K562 (cell line): ENCODE data around the gene PHOX2A. TPM values are rescaled to one million over a fixed set of nuclear protein-coding genes. Genes with fewer than 3 reads are reported as not detected.

Experiments used
- CBFA2T2 ChIP-seq: fragments of 450-650 bp; conservative IDR thresholded peaks from 2 replicates; pipeline ENCODE4 v1.6.1; 2017; ENCODE audit warnings: mild to moderate bottlenecking
- HLTF ChIP-seq: fragments of 450-650 bp; IDR thresholded peaks from 2 replicates; pipeline ENCODE4 v1.6.1; 2016
- HNRNPUL1 ChIP-seq: fragments of 200-400 bp; formaldehyde crosslinking; IDR thresholded peaks from 2 replicates; pipeline ENCODE4 v1.6.1; 2017; ENCODE audit warnings: low read length
- HSF4 ChIP-seq: fragments of 250-450 bp; sonication (Bioruptor Pico); IDR thresholded peaks from 2 replicates; pipeline ENCODE4 v2.1.2; 2022; ENCODE audit warnings: mild to moderate bottlenecking, moderate library complexity, borderline replicate concordance
- MYC ChIP-seq, 2 experiments: fragments of 250-450 bp in 1 of 2; sonication (Bioruptor Pico) in 1 of 2; IDR thresholded peaks; 2 replicates each; pipeline versions ENCODE4 v1.5.1 to v1.6.1; 2012 to 2021; ENCODE audit warnings: low read depth in 2 of 2, borderline replicate concordance in 1 of 2, improper control_type of control experiment in 1 of 2, low read length in 1 of 2, mild to moderate bottlenecking in 1 of 2, moderate library complexity in 1 of 2
- NR3C1 ChIP-seq: sonication (generic); formaldehyde crosslinking; IDR thresholded peaks from 2 replicates; pipeline ENCODE4 v1.8.1; 2022; ENCODE audit warnings: missing genetic modification reagents
- PHB2 ChIP-seq: fragments of 450-650 bp; IDR thresholded peaks from 2 replicates; pipeline ENCODE4 v1.6.1; 2017; ENCODE audit warnings: low read depth
- TAF7 ChIP-seq: fragments of 450-650 bp; IDR thresholded peaks from 2 replicates; pipeline ENCODE4 v1.6.1; 2016; ENCODE audit warnings: missing genetic modification characterization, missing compliant biosample characterization
- TCF7L2 ChIP-seq: fragments of 150-350 bp; IDR thresholded peaks from 2 replicates; pipeline ENCODE4 v1.6.1; 2016; ENCODE audit warnings: low read depth, mild to moderate bottlenecking, low read length, moderate library complexity
- polyA plus RNA-seq, 8 experiments: library from polyadenylated mRNA; depleted of rRNA in 4 of 8; stranded (reverse) in 5 of 8; unstranded in 3 of 8; fragments of >200 nt; fragmentation: Nextera tagmentation in 2 of 8; fragmentation: Illumina TruSeq in 1 of 8; extraction: Ambion mirVana in 2 of 8; extraction: Trizol in 1 of 8; gene quantifications; 2 replicates each; pipeline versions ENCODE4 v1.2.1 to v1.2.3, GENCODE V29; 2011 to 2014; ENCODE audit warnings: inconsistent platforms in 1 of 8, missing spikeins in 1 of 8
- total RNA-seq, 7 experiments: library from RNA; depleted of rRNA in 6 of 7; stranded (reverse); fragments of >200 nt in 6 of 7; fragmentation: Illumina TruSeq in 2 of 7; extraction: Trizol in 2 of 7; gene quantifications; 2 replicates each; pipeline versions ENCODE4 v1.2.1 to v1.2.3, GENCODE V29; 2011 to 2021; ENCODE audit warnings: low replicate concordance in 1 of 7
- TF ChIP-seq, protein P1 (sequence below): fragments of 250-450 bp; sonication (Bioruptor Pico); IDR thresholded peaks from 2 replicates; pipeline ENCODE4 v1.8.0; 2021; ENCODE audit warnings: borderline replicate concordance, mild to moderate bottlenecking, moderate library complexity; ENCODE audit not compliant: poor library complexity, severe bottlenecking
- TF ChIP-seq, protein P2 (sequence below): sonication (generic); formaldehyde crosslinking; IDR thresholded peaks from 2 replicates; pipeline ENCODE4 v1.8.0; 2022; ENCODE audit warnings: mild to moderate bottlenecking, missing genetic modification reagents
- TF ChIP-seq, protein P3 (sequence below): sonication (generic); formaldehyde crosslinking; IDR thresholded peaks from 2 replicates; pipeline ENCODE4 v1.8.0; 2023; ENCODE audit warnings: mild to moderate bottlenecking, missing genetic modification reagents
- TF ChIP-seq, protein P4 (sequence below): fragments of 250-450 bp; sonication (Bioruptor Pico); IDR thresholded peaks from 2 replicates; pipeline ENCODE4 v1.5.0; 2021; ENCODE audit warnings: mild to moderate bottlenecking, moderate library complexity

The PHOX2A gene
- total and polyA plus RNA-seq, 9 of the 15 experiments (the other 6 are each of a cell fraction or from before 2014, with no cell fraction given) = not detected

DNA sequence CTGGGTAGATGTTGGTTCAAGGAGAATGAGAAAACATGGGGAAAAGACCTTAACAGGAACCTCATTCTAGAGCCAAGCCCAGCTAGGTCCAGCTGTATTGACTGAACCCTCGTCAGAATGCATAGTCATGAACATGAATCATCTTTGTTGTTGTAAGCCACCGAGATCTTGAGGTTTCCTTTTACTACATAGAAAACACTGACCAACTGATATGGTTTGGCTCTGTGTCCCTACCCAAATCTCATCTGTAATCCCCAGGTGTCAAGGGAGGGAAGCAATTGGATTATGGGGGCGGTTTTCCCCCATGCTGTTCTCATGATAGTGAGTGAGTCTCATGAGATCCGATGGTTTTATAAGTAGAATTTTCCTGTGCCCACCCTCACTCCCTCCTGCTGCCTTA, 19.4 kb upstream of the PHOX2A start (continued):
- TF ChIP-seq, protein P1, sequence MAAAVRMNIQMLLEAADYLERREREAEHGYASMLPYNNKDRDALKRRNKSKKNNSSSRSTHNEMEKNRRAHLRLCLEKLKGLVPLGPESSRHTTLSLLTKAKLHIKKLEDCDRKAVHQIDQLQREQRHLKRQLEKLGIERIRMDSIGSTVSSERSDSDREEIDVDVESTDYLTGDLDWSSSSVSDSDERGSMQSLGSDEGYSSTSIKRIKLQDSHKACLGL = no peak
- TF ChIP-seq, protein P2, sequence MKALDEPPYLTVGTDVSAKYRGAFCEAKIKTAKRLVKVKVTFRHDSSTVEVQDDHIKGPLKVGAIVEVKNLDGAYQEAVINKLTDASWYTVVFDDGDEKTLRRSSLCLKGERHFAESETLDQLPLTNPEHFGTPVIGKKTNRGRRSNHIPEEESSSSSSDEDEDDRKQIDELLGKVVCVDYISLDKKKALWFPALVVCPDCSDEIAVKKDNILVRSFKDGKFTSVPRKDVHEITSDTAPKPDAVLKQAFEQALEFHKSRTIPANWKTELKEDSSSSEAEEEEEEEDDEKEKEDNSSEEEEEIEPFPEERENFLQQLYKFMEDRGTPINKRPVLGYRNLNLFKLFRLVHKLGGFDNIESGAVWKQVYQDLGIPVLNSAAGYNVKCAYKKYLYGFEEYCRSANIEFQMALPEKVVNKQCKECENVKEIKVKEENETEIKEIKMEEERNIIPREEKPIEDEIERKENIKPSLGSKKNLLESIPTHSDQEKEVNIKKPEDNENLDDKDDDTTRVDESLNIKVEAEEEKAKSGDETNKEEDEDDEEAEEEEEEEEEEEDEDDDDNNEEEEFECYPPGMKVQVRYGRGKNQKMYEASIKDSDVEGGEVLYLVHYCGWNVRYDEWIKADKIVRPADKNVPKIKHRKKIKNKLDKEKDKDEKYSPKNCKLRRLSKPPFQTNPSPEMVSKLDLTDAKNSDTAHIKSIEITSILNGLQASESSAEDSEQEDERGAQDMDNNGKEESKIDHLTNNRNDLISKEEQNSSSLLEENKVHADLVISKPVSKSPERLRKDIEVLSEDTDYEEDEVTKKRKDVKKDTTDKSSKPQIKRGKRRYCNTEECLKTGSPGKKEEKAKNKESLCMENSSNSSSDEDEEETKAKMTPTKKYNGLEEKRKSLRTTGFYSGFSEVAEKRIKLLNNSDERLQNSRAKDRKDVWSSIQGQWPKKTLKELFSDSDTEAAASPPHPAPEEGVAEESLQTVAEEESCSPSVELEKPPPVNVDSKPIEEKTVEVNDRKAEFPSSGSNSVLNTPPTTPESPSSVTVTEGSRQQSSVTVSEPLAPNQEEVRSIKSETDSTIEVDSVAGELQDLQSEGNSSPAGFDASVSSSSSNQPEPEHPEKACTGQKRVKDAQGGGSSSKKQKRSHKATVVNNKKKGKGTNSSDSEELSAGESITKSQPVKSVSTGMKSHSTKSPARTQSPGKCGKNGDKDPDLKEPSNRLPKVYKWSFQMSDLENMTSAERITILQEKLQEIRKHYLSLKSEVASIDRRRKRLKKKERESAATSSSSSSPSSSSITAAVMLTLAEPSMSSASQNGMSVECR (CRISPR knock-in tag) = no peak
- no peak for TF ChIP-seq TAF7
- TF ChIP-seq MYC (IDR thresholded peaks at IDR 0.05; ENCODE audit: low read depth, low read length) = no peak
- TF ChIP-seq MYC (CRISPR knock-in tag; IDR thresholded peaks at IDR 0.05; ENCODE audit: borderline replicate concordance, low read depth) = no peak
- TF ChIP-seq PHB2 = no peak
- TF ChIP-seq, protein P3, sequence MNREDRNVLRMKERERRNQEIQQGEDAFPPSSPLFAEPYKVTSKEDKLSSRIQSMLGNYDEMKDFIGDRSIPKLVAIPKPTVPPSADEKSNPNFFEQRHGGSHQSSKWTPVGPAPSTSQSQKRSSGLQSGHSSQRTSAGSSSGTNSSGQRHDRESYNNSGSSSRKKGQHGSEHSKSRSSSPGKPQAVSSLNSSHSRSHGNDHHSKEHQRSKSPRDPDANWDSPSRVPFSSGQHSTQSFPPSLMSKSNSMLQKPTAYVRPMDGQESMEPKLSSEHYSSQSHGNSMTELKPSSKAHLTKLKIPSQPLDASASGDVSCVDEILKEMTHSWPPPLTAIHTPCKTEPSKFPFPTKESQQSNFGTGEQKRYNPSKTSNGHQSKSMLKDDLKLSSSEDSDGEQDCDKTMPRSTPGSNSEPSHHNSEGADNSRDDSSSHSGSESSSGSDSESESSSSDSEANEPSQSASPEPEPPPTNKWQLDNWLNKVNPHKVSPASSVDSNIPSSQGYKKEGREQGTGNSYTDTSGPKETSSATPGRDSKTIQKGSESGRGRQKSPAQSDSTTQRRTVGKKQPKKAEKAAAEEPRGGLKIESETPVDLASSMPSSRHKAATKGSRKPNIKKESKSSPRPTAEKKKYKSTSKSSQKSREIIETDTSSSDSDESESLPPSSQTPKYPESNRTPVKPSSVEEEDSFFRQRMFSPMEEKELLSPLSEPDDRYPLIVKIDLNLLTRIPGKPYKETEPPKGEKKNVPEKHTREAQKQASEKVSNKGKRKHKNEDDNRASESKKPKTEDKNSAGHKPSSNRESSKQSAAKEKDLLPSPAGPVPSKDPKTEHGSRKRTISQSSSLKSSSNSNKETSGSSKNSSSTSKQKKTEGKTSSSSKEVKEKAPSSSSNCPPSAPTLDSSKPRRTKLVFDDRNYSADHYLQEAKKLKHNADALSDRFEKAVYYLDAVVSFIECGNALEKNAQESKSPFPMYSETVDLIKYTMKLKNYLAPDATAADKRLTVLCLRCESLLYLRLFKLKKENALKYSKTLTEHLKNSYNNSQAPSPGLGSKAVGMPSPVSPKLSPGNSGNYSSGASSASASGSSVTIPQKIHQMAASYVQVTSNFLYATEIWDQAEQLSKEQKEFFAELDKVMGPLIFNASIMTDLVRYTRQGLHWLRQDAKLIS = no peak
- no peak for TF ChIP-seq NR3C1 (CRISPR knock-in tag)
- no peak for TF ChIP-seq TCF7L2
- TF ChIP-seq HNRNPUL1 = no peak
- TF ChIP-seq HSF4 (CRISPR knock-in tag) = no peak
- TF ChIP-seq CBFA2T2 = peak; percentile 77
- no peak for TF ChIP-seq HLTF
- TF ChIP-seq, protein P4, sequence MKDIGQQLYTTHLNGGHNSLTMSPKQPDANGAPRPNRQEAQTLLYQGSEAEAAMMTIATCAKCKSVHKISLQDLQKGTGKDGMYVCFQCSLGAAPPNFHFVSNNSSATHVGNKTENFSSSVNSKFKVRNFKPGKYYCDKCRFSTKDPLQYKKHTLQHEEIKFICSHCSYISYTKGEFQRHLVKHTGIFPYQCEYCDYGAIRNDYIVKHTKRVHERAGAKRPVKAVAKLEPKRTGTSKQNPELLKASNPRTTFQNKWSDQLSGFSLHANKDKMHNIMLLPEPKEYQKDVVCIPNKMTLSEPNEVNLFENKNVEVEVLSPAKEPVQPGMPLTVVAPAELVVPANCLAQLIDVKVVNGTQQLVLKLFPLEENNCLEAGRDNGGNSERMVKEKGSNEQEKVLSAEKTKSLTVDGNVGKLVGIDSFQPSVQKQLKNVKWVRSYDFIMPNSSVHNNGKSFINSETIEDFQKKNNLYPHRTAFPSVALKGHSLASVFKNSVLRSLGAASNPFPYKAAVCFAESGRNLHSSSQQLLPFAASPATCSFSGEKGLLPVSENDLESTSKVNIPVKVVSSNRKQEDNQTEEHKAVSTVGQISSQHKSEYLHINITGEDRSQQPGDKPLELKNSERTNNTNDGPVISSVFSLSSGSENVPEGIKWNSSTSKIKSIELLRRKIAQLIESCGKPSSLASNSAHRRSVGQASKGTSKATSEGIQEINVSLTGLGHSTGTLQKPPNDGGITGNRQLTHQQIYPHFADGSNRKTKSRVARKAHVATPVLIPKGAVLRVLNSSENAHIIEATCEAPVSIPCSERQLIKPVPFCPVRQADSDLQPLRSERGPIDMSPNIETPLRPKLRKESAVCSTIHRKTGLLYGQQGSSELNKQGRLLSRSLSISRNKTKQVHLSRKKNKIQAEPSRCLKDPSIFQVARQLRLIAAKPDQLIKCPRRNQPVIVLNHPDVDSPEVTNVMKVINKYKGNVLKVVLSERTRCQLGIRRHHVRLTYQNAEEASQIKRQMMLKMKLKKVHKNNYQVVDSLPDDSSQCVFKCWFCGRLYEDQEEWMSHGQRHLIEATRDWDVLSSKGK (CRISPR knock-in tag) = no peak
